Measurements from ENCODE around the gene SMAP2.

The SMAP2 gene

DNA sequence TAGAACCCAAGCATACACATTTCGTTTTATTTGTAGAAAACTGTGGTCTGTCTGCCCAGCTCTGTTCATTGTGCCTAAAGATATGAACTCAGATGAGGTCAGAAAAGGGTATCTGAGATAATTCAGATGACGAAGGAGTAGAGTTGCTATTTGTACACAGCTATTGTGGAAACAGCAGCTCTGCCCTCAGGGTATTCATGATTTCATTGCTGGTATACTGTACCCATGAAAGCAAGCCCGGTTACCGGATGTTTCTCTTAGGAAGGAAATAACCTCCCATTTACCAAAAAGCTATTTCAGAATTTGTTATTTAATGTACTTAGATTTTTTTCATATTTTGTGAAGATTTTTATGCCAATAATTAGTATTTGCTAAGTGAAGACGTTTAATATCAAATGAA lies 37.8 kb downstream of the SMAP2 start:
- H3K27ac Mint-ChIP-seq = no peak overlapping the region
- no peaks in the 10 kb centered on the region for H3K9me3 Mint-ChIP-seq
- H3K4me1 Mint-ChIP-seq (ENCODE audit: low read depth) = peaks cover 34% of the 10 kb centered on the region
- H3K27me3 Mint-ChIP-seq (ENCODE audit: low read depth) = no peaks in the 10 kb centered on the region
- no peak overlapping the region for H3K4me3 Mint-ChIP-seq
- H3K36me3 Mint-ChIP-seq (ENCODE audit: low read depth) = peaks cover 67% of the 10 kb centered on the region

DNA sequence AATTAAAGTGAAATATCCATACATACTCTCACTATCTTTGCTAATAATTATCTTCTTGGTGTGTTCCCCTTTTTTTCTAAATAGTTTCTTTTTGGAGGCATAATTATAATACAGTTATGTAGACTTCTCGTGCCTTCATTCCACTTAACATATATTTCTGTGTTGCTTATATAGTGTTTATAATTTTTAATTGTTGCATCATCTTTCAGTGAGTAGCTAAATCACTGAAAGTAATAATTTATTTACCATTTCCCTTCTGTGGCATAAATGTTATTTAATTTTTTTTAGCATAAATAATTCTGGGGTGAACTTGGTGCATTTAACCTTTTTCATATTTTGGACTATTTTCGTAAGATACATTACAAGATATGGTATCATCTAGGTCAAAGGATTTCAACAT lies 38.3 kb downstream of the SMAP2 start:
- H3K9me3 Mint-ChIP-seq = no peaks in the 10 kb centered on the region
- no peak overlapping the region for H3K27ac Mint-ChIP-seq
- no peaks in the 10 kb centered on the region for H3K27me3 Mint-ChIP-seq (ENCODE audit: low read depth)
- H3K4me3 Mint-ChIP-seq = no peak overlapping the region
- H3K36me3 Mint-ChIP-seq (ENCODE audit: low read depth) = peaks cover 70% of the 10 kb centered on the region
- H3K4me1 Mint-ChIP-seq (ENCODE audit: low read depth) = peaks cover 34% of the 10 kb centered on the region

DNA sequence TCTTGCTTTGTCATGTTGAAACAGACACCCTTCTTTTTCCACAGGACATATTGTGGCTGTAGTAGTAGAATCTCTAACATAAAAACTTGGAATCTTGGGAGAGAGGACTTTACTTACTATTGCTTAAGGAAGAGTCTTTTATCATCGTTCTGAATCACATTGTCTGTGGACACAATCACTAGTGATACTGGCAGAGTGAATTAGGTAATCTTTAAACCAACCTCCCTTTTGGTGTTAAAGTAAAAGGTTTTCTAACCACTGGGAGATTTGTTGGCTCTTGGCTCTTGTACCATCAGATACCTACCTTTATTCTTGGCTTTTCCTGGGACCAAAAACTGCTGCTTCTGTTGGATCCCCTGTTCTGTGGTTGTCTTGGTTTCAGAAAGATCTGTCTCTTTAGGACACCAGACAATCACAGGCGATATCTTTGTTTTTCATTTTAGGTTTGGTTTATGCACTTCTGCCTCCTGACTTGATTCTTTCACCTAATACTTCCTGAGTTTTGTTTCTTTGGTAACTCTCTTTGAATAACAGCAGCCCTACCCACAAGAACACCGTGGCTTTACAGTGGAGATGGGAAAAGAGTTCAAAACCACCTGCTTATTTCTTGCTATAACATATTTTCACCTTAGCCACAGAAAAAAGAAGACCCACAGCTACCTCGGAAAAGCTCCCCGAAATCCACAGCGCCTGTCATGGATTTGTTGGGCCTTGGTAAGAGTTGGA lies 40.2 kb downstream of the SMAP2 start:
- Mint-ChIP-seq H3K9me3 (no peaks in the 10 kb centered on the region), H3K36me3 (ENCODE audit: low read depth) (peaks cover 82% of the 10 kb centered on the region), H3K27me3 (ENCODE audit: low read depth) (no peaks in the 10 kb centered on the region), H3K4me1 (ENCODE audit: low read depth) (peaks cover 33% of the 10 kb centered on the region), H3K4me3 (no peak overlapping the region), H3K27ac (peak overlapping the region; percentile 72)

DNA sequence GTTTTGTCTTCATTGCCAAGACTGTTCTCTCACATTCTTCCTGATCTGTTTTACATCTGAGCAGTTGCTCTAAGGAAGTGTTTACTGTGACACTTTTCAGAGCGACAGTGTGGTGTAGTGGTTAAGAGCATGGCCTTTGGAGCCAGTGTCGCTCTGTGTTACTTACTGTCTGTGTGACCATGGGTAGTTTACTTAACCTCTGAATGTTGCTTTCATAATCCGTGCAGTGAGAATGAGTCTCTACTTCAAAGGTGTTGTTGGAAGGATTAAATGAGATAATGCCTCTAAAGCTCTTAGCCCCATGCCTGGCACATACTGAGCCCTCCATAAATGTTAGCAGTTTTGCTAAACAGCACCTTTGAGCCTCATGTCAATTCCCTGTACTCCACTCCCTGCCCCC lies 40.8 kb downstream of the SMAP2 start:
- H3K36me3 Mint-ChIP-seq (ENCODE audit: low read depth) = peaks cover 78% of the 10 kb centered on the region
- no peak overlapping the region for H3K4me3 Mint-ChIP-seq
- H3K4me1 Mint-ChIP-seq (ENCODE audit: low read depth) = peaks cover 33% of the 10 kb centered on the region
- H3K27ac Mint-ChIP-seq = peak overlapping the region; percentile 11
- no peaks in the 10 kb centered on the region for H3K27me3 Mint-ChIP-seq (ENCODE audit: low read depth)
- no peaks in the 10 kb centered on the region for H3K9me3 Mint-ChIP-seq

DNA sequence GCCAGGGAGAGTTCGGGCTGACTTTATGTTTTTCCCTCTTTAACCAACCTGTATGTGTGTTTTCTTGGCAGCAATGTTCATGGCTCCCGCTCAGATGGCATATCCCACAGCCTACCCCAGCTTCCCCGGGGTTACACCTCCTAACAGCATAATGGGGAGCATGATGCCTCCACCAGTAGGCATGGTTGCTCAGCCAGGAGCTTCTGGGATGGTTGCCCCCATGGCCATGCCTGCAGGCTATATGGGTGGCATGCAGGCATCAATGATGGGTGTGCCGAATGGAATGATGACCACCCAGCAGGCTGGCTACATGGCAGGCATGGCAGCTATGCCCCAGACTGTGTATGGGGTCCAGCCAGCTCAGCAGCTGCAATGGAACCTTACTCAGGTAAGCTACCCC lies 43.2 kb downstream of the SMAP2 start:
- H3K27me3 Mint-ChIP-seq (ENCODE audit: low read depth) = no peaks in the 10 kb centered on the region

DNA sequence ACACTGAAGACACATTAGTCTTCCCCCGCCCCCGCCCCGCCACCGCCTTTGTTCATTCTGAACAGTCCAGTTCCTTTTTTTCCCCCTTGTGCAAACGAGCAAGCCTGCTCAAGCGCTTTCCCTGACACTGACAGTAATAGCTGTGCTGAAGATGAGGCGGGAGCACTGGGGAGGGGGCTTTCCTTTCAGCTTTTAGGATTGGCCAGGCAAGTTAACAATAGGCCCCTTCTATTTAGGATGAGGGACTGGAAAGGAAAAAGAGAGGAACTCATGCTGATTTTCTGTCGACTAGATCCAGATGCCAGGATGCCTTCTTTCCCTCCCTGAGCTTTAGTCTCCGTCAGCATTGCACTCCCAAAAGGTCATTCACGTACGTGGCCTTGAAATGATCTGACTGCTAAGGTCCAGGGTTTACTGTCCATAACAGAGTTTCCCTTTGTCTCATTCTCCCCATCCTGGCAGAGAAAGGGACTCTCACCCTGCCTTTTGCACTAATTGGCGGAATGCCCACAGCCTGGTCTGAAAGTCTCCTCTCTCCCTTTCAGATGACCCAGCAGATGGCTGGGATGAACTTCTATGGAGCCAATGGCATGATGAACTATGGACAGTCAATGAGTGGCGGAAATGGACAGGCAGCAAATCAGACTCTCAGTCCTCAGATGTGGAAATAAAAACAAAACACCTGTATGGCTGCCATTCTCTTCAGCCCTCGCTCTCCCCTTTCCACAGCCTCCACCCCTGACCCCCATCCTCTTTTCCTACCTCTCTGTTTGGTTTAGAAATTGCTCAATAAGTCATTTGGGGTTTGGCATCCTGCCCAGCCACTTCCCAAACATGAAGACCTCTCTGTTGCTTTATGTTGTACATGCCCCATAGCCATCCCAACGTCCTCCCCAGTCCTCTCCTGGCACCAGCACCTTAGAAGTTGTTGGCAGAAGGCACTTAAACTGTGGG lies 48.2 kb downstream of the SMAP2 start:
- H3K9me3 Mint-ChIP-seq = no peaks in the 10 kb centered on the region
- peaks cover 80% of the 10 kb centered on the region for H3K36me3 Mint-ChIP-seq (ENCODE audit: low read depth)
- H3K4me3 Mint-ChIP-seq = no peak overlapping the region
- peaks cover 13% of the 10 kb centered on the region for H3K4me1 Mint-ChIP-seq (ENCODE audit: low read depth)
- peak overlapping the region; percentile 55 for H3K27ac Mint-ChIP-seq
- H3K27me3 Mint-ChIP-seq (ENCODE audit: low read depth) = no peaks in the 10 kb centered on the region

More for the DNA sequence above, 43.2 kb downstream of the SMAP2 start:
- Mint-ChIP-seq H3K36me3 (ENCODE audit: low read depth) (peaks cover 80% of the 10 kb centered on the region), H3K4me1 (ENCODE audit: low read depth) (peaks cover 33% of the 10 kb centered on the region), H3K27ac (no peak overlapping the region), H3K4me3 (no peak overlapping the region), H3K9me3 (no peaks in the 10 kb centered on the region)

DNA sequence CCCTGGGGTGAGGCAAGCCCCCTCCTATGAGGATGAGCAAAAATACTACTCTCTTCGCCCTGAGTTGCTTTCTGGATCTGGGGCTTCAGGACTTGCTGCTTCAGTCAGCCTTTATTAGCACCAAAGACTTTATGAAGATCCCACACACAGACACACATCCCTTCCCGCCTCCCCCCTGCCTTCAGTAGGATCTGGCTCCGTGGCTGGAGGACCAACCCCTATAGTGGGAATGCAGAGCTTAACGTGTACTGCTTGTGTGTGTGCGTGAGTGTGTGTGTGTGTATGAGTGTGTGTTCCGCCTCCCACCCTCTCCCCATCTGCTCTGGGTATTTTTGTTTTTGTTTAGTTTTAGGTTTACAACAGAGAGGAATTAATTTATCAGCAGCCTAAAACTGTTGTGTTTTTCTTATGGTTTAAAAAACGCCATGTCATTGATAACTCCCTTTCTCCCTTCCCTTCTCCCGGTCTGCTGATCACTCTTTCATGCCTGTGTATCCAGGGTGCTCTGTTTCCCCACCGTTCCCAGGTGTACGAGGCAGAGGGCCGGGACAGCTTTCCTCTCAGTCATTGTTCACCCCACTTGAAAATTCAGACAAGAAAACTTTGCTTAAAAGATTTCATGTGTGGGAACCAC lies 49.2 kb downstream of the SMAP2 start:
- no peaks in the 10 kb centered on the region for H3K27me3 Mint-ChIP-seq (ENCODE audit: low read depth)

DNA sequence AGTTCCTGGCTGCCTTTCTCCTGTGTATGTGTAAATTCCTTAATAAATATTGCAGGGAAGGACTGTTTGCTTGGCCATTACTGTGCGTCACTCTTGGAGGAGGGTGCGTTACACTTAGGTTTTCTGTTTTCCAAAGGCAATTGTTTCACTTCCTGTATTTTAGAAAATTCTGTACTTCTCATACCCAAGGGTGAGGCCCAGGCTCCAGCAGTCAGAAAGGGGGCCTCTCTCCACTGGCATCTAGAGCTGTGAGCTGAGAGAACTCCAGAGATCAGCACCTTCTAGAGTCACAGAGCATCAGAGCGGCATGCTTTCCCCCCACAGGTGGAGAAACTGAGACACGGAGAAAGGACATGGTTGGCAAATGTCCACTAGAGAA lies 49.7 kb downstream of the SMAP2 start:
- Mint-ChIP-seq H3K4me3 (no peak overlapping the region), H3K27ac (peak overlapping the region; percentile 27), H3K27me3 (ENCODE audit: low read depth) (no peaks in the 10 kb centered on the region), H3K36me3 (ENCODE audit: low read depth) (peaks cover 70% of the 10 kb centered on the region), H3K4me1 (ENCODE audit: low read depth) (peaks cover 8% of the 10 kb centered on the region), H3K9me3 (no peaks in the 10 kb centered on the region)

More for the DNA sequence above, 49.2 kb downstream of the SMAP2 start:
- Mint-ChIP-seq H3K27ac (peak overlapping the region; percentile 27), H3K9me3 (no peaks in the 10 kb centered on the region), H3K4me1 (ENCODE audit: low read depth) (peaks cover 8% of the 10 kb centered on the region), H3K36me3 (ENCODE audit: low read depth) (peaks cover 73% of the 10 kb centered on the region), H3K4me3 (no peak overlapping the region)

DNA sequence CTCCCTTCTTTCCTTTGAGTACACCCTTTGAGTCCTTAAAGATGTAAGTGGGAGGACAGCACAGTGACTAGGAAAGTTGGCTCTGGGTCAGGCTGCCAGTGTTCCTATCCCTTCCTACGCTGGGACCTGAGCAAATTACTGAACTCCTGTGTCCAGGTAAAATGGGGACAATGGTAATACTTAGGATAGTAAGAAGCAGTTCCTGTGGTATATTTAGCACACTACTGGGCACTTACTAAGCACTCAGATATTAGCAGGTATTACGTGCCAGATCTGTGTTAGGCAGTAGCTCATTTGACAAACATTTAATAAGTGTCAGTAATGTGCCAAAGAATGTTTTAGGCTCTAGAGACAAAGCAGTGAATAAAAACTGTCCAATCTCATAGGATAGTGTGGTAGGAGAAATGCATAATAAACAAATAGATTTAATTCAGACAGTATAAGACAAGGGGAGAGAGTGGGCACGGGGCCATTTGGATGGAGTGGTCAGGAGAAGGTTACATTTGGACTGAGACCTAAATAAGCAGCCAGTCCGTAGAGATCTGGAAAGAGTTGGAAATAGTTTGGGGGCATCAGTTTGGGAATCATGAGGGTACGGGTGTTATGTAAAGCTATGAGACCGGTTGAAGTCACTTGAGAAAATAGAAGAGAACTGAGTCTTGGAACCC lies 50.6 kb downstream of the SMAP2 start:
- Mint-ChIP-seq H3K4me1 (ENCODE audit: low read depth) (peaks cover 6% of the 10 kb centered on the region), H3K4me3 (no peak overlapping the region), H3K36me3 (ENCODE audit: low read depth) (peaks cover 64% of the 10 kb centered on the region), H3K9me3 (no peaks in the 10 kb centered on the region), H3K27ac (no peak overlapping the region), H3K27me3 (ENCODE audit: low read depth) (no peaks in the 10 kb centered on the region)

DNA sequence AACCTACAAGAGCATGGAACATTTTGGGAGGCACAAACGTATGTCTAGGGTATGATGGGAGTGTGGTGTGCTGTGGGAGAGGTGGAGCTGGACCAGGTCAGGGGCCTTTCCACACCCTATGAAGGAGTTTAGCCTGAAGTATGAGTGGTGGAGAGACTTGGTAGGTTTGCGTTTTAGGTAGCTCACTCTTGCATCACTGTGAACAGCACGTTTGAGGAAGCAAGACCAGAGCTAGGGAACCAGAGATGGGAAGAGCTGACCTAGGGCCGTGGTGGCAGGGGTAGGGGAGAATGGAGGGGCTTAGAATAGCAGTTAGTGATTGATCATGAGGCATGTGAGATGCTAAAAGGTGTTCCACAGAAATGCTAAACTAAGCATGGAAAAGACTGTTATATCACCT lies 51.7 kb downstream of the SMAP2 start:
- Mint-ChIP-seq H3K4me3 (no peak overlapping the region), H3K4me1 (ENCODE audit: low read depth) (peaks cover 6% of the 10 kb centered on the region), H3K36me3 (ENCODE audit: low read depth) (peaks cover 55% of the 10 kb centered on the region), H3K9me3 (no peaks in the 10 kb centered on the region), H3K27me3 (ENCODE audit: low read depth) (no peaks in the 10 kb centered on the region), H3K27ac (peak overlapping the region; percentile 27)

DNA sequence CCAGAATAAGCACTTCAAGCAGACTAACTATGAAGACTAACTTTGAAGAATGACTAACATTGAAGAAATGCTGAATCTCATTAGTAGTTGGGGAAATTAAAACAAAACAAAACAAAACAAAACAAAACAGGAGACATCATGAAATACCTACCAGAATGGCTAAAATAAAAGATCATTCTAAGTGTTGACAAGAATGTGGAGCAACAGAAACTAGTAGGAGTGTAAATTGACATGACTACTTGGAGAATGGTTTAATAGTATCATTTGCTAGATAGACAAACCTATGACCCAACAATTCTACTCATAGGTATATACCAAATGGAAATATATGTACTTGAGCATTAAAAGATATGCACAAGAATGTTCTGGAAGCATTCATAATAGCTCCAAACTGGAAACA lies 57.9 kb downstream of the SMAP2 start:
- no peak overlapping the region for H3K27ac Mint-ChIP-seq
- H3K36me3 Mint-ChIP-seq (ENCODE audit: low read depth) = peaks cover 24% of the 10 kb centered on the region
- H3K9me3 Mint-ChIP-seq = no peaks in the 10 kb centered on the region
- no peaks in the 10 kb centered on the region for H3K4me1 Mint-ChIP-seq (ENCODE audit: low read depth)
- no peaks in the 10 kb centered on the region for H3K27me3 Mint-ChIP-seq (ENCODE audit: low read depth)
- H3K4me3 Mint-ChIP-seq = no peak overlapping the region

DNA sequence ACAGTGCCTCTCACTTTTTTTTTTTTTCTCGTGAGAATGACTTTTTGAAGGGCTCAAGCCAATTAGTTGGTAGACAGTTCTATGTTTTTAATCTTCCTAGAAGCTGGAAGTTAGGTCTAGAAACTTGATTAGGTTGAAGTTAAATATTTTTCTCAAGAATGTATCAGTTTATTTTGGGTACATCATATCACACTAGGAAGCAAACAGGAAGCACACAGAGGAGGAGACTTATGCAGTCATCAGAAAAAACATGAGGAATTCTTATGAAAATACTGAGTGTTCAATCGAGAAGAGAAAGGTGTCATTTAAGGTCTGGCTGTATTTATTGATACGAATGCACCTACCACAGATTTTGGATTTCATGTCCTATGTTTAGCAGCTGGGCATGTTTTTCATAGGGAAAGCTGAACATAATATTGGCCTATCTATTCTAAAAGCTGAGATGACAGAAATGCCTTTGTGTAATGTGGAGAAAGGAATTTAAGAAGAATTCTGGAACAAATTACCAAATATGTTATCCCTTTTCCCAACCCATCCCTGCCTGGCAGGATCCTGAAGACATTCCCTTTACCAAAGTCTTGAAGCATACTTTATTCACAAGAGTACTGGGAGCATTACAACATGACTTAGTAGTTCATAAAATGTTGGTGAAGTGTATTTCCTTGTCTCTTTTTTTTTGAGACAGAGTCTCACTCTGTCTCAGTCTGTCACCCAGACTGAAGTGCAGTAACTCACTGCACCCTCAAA lies 59.3 kb downstream of the SMAP2 start:
- H3K4me1 Mint-ChIP-seq (ENCODE audit: low read depth) = peaks cover 2% of the 10 kb centered on the region
- no peaks in the 10 kb centered on the region for H3K27me3 Mint-ChIP-seq (ENCODE audit: low read depth)
- H3K36me3 Mint-ChIP-seq (ENCODE audit: low read depth) = peaks cover 24% of the 10 kb centered on the region
- no peaks in the 10 kb centered on the region for H3K9me3 Mint-ChIP-seq
- no peak overlapping the region for H3K27ac Mint-ChIP-seq
- no peak overlapping the region for H3K4me3 Mint-ChIP-seq

DNA sequence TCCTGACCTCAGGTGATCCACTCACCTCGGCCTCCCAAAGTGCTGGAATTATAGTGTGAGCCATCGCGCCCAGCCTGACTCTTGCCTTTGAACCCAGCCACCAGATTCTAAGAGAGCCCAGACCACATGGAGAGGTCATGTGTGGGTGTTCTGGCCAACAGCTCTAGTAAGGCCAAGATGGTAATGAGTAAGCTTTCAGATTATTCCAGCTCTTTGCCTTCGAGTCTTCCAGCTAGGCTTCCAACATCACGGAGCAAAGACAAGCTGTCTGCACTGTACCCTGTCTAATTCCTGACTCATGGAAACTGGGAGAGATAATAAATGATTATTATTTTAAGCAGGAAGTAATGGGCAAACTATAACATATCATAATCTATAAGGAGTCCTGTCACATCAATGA lies 61.9 kb downstream of the SMAP2 start:
- Mint-ChIP-seq H3K36me3 (ENCODE audit: low read depth) (peaks cover 27% of the 10 kb centered on the region), H3K27ac (no peak overlapping the region), H3K9me3 (peaks cover 4% of the 10 kb centered on the region), H3K4me3 (no peak overlapping the region), H3K4me1 (ENCODE audit: low read depth) (peaks cover 3% of the 10 kb centered on the region), H3K27me3 (ENCODE audit: low read depth) (no peaks in the 10 kb centered on the region)

DNA sequence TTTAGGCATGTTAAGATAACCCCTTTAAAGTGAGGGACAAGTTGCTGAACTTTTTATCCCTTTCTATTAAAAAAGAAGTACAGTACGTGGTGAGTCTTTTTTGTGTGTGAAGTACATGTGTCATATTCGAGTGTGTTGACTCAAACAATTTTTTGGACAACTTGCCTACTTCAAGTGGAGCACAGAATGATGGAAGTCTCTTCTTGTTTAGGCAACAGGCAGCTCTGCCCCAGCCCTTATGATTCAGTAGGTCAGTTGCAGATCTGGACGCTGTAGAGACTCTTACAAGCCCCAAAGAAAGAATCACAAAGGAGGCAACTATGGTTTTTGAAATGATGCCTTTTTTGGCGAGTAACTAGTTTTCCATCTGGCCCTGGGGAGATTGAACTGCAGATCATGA lies 62.3 kb downstream of the SMAP2 start:
- H3K9me3 Mint-ChIP-seq = peaks cover 4% of the 10 kb centered on the region
- H3K27me3 Mint-ChIP-seq (ENCODE audit: low read depth) = no peaks in the 10 kb centered on the region
- no peak overlapping the region for H3K4me3 Mint-ChIP-seq
- peaks cover 3% of the 10 kb centered on the region for H3K4me1 Mint-ChIP-seq (ENCODE audit: low read depth)
- H3K27ac Mint-ChIP-seq = no peak overlapping the region
- H3K36me3 Mint-ChIP-seq (ENCODE audit: low read depth) = peaks cover 27% of the 10 kb centered on the region

Measured in T-helper 1 cell treated with Interleukin-12 subunit alpha and Interleukin-12 subunit beta and Interleukin-4 antibody, amounts not matched to agents 30 μg/mL and 1 μg/mL, for 36 hours (primary cell).